CD4-positive, alpha-beta T cell treated with Interleukin-15 for 1 hour (primary cell): Measurements from ENCODE around the gene C1orf53.
"Not testable (repeated sequence)": the region's sequence is repeated elsewhere in the genome, so short reads cannot be mapped to it uniquely, and the experiment has no call there.

Experiments
- DNase-seq: peaks from one replicate; pipeline ENCODE4 v3.0.0-alpha.2; 2020

The C1orf53 gene

DNA sequence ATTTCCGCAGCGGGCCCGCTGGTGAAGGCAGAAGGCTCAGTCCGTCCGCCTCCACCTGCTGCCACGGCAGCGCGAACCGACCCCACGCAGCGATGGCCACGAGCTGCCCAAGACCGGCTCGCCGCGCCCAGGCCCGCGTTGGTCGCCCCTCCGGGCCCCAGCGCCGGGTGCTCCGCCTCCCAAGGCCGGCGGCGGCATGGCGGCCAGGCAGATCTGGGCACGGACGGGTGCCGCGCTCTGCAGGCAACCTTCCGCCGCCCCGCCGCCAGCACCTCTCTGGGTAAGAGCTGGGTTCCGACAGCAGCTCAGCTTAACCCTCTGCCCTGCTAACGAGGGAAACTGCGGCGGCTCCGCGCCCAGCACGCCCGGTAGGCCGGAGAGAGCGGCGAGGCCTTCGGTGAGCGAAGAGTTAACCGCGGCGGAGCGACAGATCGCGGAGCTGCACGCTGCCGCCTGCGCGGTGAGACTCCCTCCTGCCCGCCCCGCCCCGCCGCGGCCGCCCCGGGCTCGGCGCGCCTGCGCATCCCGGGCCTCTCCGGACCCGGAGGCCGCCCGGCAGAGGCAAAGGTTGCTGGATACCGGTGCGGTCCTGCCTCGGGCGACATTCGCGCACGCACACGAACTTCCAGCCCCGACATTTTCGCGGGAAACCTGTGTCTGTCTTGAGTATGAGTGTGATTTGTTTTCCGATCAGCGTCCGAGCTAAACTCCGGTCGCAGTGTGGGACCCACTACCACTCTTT is at the start of gene C1orf53:
TSS of gene C1orf53 (plus strand) at position 177 of the 742 bp plus-strand sequence. CDS start at position 197, 20 bp downstream.
- DNase-seq = peak; percentile 78

GRCh38 chr1:197855751-197856150 is 46.7 kb upstream of the C1orf53 start:
- DNase-seq = not testable (repeated sequence)

DNA sequence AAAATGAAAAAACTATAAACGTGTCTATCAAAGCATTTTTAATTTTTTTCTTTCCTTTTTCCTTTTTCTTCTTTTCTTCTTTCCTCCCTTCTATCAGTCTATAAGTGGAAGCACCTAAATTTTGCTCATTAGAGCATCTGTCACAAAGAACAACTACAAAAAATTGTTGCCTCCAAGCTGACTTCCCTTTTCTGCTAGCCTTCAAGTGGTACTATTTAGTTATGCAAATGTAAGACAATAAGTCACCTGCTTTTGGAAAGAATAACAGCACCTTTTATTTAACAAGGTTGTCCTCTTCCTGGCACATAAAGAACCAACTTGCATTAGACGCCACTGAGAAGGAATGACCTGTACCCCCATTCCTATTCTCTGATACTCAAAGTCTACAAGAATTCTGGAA is 45.0 kb upstream of the C1orf53 start:
- no peak for DNase-seq

DNA sequence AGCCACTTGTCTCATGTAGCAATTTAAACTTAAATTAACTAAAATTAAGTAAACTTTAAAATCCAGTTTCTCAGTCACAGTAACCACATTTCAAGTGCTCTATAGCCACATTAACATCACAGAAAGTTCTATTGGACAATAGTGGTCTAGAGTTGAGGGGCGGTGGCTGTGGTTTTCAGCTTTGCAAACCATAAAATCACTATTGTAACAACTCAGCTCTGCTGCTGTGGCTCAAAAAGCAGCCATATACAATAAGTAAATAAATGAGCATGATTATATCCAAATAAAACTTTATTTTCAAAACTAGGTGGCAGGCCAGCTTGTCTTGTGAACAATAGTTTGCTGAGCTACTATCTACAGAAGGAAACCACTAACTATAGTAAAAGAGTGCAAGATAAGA is 43.4 kb upstream of the C1orf53 start:
- no peak for DNase-seq

DNA sequence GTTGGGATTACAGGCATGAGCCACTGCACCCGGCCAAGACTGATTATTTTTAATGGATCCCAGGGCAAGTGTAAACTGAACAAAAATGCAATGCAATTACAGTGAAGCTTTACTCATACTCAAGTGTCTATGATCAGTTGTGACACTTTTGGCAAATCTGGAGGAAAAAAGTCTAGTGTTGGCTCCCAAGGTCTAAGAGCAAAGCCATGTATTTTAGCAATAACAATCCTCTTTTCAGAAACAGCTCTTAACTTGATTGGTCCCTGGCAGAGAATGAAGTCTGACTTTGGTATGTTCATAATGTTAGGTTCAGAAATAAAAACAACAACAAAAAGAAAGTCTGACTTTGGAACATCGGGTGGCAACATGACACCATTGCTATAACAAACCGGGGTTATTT is 40.2 kb upstream of the C1orf53 start:
- no peak for DNase-seq

- no peak for DNase-seq
These were observed 39.8 kb upstream of the C1orf53 start for GRCh38 chr1:197862671-197863070.

GRCh38 chr1:197865809-197866208 is 36.6 kb upstream of the C1orf53 start:
- no peak for DNase-seq

DNA sequence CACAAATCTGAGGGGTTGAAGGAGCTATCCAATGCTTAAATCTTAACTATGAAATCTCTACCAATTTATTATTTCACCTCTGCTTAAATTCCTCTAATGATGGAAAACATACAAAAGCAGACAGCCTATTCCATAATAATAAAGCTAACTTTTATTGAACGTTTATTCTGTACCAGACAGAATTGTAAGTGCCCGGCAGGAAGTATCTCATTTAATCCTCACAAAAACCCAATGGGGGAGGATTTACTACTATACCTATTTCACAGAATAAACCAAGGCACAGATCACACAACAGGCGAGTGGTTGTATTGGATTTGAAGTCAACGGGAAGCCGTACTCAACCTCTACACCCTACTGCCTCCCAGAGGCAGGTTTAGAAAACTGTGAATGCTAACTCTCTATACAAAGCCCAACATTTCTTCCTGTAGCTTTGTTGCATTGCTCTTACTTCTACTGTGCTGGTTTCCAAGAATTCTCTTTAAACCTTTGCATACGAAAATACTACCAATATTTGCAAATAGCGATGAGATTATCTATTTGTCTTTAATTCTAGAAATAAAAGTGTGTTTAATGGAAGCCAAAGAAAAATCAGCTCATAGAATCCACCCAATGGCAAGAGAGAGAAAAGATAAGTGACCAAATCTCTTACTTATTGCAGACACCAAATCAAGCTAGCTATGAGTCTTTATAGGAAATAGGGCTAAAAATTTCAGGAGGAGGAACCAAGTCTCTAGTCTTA is 33.5 kb upstream of the C1orf53 start:
- DNase-seq = peak; percentile 25

DNA sequence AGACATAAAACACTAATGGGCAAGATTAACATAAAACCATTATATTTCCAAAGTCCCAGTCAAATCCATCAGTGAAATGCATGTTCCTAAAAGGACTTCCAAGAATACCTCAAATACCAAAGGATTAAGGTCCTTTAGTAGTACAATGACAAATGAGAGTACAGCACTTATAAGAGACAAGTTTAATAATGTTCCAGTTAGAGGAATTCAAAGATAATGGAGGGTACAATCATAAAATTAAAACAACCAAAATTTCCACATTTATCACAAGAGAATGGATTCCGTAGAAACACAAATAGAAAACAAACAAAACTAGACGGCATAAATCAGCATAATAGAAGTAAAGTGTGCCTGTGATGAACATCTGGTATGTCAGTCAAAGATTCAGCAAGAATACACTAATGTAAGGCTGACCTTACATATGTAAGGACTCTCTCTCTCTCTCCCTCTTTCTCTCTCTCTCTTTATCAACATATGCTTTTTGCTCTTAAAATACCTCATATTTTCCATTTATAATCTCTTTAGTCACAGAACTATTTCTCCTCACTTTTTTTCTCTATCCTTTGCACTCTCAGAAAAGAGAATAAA is 32.8 kb upstream of the C1orf53 start:
- DNase-seq = no peak

DNA sequence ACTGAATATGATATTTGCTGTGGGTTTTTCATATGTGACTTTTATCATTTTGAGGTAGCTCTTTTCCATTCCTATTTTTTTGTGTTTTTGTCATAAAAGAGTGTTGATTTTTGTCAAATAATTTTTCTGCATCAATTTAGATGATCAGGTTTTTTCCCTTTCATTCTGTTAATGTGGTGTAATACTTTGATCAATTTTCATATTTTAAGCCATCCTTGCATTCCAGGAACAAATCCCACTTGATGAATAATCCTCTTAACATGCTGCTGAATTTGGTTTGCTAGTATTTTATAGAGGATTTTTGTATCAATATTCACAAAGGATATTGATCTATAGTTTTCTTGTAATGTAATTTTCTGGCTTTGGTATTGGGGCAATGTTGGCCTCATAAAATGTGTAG is 25.5 kb upstream of the C1orf53 start:
- no peak for DNase-seq

DNA sequence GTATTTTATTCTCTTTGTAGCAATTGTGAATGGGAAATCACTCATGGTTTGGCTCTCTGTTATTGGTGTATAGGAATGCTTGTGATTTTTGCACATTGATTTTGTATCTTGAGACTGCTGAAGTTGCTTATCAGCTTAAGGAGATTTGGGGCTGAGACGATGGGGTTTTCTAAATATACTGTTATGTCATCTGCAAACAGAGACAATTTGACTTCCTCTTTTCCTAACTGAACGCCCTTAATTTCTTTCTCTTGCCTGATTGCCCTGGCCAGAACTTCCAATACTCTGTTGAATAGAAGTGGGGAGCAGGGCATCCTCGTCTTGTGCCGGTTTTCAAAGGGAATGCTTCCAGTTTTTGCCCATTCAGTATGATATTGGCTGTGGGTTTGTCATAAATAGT is 22.0 kb upstream of the C1orf53 start:
- DNase-seq = not testable (repeated sequence)

- not testable (repeated sequence) for DNase-seq
These were observed 20.2 kb upstream of the C1orf53 start for GRCh38 chr1:197882241-197882640.

DNA sequence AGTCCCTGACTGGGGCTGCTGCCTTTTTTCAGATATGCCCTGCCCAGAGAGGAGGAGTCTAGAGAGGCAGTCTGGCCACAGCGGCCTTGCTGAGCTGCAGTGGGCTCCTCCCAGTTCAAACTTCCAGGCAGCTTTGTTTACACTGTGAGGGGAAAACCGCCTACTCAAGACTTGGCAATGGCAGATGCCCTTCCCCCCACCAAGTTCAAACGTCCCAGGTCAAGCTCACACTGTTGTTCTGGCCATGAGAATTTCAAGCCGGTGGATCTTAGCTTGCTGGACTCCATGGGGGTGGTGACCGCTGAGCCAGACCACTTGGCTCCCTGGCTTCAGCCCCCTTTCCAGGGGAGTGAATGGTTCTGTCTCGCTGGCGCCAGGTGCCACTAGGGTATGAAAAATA is 18.3 kb upstream of the C1orf53 start:
- no peak for DNase-seq

DNA sequence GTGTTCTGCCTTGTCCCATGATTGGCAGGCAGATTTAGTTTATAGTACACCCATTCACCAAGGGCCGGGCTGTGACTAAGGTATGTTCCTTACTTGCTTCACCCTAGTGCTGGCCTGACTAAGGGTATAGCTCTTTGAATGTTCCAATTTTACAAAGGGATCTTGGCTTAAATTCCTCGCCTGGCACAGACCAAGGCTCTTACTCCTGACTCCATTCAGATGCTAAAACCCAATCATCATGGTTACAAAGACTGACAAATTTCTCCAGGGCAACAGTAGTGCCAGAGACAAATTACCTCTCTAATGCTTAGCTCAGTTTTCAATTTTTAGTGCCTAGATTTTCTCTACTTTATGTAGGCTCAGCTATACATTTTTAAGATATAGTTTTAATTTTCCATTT is 11.5 kb upstream of the C1orf53 start:
- no peak for DNase-seq

DNA sequence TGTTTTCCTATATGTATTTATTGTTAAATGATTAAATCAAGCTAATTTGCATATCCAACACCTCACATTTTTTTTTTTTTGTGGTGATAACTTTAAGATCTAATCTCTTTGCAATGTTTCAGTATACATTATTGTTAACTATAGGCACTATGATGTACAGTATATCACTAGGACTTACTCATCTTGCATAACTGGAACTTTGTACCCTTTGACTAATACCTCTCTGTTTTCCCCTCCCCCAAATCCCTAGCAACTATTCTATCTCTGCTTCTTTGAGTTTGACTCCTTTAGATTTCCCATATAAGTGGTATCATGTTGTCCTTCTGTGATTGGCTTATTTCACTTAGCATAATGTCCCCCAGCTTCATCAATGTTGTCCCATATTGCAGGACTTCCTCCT is 9.7 kb upstream of the C1orf53 start:
- no peak for DNase-seq

- no peak for DNase-seq
These were observed 6.1 kb upstream of the C1orf53 start for GRCh38 chr1:197896301-197896700.

DNA sequence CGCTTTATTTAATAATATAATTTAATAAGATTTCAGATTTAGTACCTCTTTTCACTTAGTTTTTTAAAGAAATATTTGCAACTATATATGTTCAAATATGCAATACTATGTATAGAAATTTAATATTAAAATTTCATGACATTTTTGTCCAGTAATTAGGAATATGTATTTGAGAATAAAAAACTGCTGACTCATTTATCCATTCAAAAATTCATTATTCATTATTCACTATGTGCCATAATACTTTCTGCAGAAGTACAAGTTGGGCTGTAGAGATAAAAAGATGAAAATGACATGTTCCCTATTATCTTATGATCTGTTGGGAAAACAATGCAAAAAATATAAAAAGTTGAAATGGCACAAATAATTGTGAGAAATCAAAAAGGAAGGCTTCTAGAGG is 3.4 kb upstream of the C1orf53 start:
- no peak for DNase-seq

DNA sequence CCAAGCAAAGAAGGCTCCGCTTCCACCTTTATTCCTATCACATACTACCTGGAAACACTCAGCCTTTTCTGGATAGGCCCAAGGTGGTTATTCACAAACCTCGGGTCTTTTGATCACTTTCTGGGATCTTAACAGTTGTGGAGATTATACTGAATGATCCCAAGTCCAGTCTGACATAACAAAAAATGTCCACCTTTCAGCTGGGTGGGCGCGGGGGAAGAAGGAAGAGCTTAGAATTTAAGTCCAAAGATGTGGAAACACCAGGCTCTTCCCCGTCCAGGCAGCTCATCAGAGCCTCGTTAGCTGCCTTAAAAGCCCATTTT is 338 bp upstream of the C1orf53 start:
- no peak for DNase-seq

DNA sequence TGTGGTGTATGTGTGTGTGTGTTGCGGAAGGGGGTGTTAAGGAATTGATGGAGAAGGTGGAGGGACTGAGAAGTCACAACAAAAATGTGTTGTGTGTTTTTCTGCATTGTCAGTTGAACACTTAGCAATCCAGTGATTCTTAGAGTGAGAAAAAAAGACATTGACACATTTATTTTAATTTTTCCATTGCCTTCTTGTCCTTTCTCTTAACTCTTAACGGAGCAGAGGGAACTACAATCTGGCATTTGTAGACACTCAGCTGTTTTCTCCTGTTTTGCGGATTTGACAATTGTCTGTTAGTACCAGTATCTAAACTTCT is 725 bp downstream of the C1orf53 start:
- DNase-seq = no peak

DNA sequence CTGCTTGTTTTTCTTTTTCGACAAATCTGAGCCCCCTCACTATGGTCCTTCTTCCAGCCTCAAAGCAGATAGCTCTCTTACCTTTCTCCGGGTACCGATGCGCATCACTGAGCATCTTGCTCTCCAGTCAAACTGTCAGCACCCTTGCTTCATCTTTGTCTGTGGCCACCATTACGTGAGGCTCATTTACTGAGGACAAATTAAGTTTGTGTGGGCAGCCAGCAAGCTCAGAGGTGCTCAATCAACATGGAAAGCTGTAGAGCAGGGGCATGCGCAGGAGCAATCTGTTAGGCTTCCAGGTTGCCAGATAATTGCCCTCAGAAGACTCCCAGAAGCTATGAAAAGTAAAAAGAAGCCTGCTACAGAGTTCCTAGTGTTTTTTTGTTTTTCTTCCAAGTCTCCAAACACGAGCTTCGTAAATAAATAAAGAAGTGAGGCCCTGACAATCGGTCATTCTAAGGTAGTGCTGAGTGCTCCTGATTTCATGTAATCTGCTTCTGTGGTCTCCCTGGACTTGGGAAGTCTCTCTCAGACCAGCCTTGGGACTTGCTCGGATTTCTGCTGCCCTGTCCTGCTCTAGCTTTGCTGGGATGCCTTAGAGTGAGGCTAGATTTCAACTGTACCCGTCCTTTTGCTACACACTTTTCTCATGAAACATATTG is 1.8 kb downstream of the C1orf53 start:
- no peak for DNase-seq

GRCh38 chr1:197905699-197906351 is 3.4 kb downstream of the C1orf53 start:
- DNase-seq = no peak

DNA sequence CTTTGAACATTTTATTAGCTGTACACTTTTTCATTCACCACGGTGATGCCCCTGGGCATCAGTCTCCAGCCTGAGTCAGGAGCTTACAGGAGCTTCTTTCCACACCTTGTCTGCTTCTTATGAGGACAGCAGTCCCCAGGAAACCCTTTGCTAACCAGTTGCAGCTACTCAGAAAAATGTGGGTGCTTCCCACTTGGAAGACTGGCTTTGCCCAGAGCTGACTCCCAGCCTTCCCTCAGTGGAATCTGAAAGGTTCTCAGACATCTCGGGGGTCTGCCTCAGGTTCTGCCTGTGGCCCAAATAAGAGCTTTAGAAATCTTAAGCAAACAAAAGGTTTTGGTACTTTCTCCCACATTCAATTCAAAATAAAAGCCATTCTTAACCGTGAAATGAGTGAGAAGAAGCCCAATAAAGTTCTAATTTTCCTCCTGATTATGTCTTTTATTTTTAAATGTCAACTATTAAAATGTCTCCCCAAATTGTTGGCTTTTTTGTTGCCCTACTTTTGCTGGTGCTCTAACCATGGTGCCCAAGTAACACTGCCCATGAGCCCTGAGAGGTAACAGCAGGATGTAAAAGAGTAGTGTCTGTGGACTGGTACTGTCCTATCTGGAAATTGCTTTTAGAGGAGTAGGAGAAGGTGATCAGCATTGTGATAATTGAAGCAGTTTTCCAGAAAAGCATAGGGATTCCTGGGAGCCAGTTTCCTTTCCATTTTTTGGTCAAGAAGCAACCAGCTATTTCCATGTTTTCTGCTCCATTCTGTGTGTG is 5.6 kb downstream of the C1orf53 start:
- DNase-seq = no peak
